GM12892 (cell line): ENCODE data around the gene WWOX.
"Not testable (repeated sequence)": the region's sequence is repeated elsewhere in the genome, so short reads cannot be mapped to it uniquely, and the experiment has no call there.

Source experiments
- DNase-seq: peaks from one replicate; pipeline ENCODE4 v3.0.0; 2011; ENCODE audit not compliant: insufficient read length
- FAIRE-seq: peaks from 2 replicates; lab custom pipeline; 2011; peaks lifted over from hg19 to GRCh38; lab: Jason Lieb, UNC
- POLR2A ChIP-seq: IDR thresholded peaks from 2 replicates; pipeline ENCODE4 v1.6.1; 2011; ENCODE audit warnings: low read depth, low read length, control low read depth
- POLR2AphosphoS5 ChIP-seq: IDR thresholded peaks from 2 replicates; pipeline ENCODE4 v1.6.1; 2011; ENCODE audit warnings: low read depth, low read length, control low read depth
- TAF1 ChIP-seq: IDR thresholded peaks from 2 replicates; pipeline ENCODE4 v1.6.1; 2011; ENCODE audit warnings: low read depth, mild to moderate bottlenecking, control low read depth, low read length, borderline replicate concordance

Gene WWOX

DNA sequence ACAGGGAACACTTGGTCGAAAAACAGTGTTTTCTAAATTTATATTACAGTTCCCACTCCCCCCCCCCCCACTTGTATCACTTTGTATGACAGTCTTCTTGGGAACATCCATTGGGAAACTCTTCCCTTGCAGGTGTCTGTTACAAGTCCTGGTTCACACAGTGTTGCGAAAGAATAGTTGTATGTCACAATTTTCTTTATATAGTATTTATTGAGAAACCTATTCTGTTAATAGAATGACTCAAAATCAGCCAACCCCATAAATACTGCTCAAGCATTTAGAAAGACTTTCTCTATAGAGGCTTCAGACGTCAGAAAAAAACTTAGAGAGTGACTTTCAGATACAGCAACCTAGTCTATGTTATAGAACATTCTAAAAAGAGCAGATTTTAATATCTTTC lies 414.4 kb downstream of the WWOX start:
- no peak for DNase-seq
- TF ChIP-seq TAF1 = no peak
- no peak for TF ChIP-seq POLR2AphosphoS5
- no peak for TF ChIP-seq POLR2A
- no peak for FAIRE-seq

DNA sequence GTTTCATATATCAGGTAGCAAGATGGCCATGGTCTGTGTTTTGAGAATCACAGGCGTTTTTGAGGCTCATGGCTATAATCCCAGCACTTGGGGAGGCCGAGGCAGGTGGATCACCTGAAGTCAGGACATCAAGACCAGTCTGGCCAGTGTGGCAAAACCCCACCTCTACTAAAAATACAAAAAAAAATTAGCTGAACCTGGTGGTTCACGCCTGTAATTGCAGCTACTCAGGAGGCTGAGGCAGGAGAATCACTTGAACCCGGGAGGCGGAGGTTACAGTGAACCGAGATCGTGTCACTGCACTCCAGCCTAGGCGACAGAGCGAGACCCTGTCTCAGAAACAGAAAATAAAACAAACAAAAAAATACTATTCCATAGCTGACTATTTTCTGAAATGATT lies 415.4 kb downstream of the WWOX start:
- not testable (repeated sequence) for DNase-seq, FAIRE-seq

GRCh38 chr16:78515421-78515820 lies 416.0 kb downstream of the WWOX start:
- DNase-seq (no peak), FAIRE-seq (no peak)
- TF ChIP-seq POLR2AphosphoS5 (no peak), TAF1 (no peak), POLR2A (no peak)

- FAIRE-seq = no peak
These were observed 416.7 kb downstream of the WWOX start for GRCh38 chr16:78516006-78516736.

DNA sequence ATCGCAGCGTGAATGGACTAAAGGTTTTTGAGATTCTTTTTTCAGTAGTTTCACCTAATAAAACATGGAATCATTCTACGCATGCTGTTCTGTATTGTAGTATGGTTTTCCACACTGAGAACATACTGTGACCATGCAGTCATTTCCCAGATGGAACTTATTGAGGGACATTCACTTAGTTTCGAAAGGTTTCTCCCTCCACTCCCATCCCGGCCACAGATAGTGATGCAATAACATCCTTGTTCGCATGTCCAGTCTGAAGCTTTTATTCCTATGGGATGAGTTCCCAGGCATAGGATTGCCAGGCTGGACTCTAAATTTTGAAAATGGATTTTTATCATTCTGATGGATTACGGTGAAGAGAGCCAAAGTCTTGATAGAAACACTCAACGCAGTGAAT lies 420.4 kb downstream of the WWOX start:
- no peak for DNase-seq
- no peak for TF ChIP-seq POLR2A
- TF ChIP-seq TAF1 = no peak
- no peak for TF ChIP-seq POLR2AphosphoS5
- no peak for FAIRE-seq

More at GRCh38 chr16:78516006-78516736, 416.7 kb downstream of the WWOX start:
- DNase-seq = no peak
- TF ChIP-seq POLR2A = no peak

GRCh38 chr16:78520470-78520869 lies 421.0 kb downstream of the WWOX start:
- DNase-seq (no peak), FAIRE-seq (no peak)
- TF ChIP-seq POLR2AphosphoS5 = no peak
- no peak for TF ChIP-seq POLR2A
- TF ChIP-seq TAF1 = no peak

- DNase-seq (no peak), FAIRE-seq (no peak)
- TF ChIP-seq TAF1 = no peak
- no peak for TF ChIP-seq POLR2AphosphoS5
- no peak for TF ChIP-seq POLR2A
These were observed 422.9 kb downstream of the WWOX start for GRCh38 chr16:78522327-78522726.

DNA sequence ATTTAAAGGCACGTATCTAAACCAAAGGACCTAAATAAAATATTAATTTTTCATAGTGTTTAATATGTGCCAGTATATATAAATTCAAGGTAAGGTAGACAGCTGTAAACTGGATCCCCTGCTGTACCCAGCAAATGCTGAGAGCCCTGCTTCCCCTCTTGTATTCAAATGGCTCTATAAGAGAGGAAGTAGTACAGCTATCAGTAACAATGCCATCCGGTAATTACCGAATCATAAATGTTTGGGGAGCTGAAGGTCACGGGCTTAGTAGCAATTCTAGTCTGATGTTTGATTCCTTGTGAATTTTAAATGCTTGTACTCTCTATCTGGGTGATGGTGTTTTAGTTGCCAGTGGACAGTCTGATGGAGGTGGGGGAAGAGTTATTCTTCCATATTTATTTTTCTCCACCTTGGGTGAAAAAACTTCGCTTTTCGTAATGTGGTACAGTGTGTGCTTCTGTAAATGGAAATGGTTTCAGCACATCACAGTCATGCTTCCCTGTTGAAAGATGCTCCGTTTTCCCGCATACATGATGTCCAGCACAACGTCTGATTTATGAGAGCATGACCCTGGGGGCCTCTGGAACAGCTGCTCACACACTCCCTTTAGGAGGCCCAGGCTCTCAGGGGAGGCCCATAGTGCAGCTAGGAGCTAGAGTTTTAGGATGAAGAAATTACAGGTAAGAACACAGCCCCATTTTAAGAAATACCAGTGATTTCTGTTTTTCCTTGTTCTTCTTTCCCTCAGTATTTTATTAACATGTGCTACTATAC lies 423.9 kb downstream of the WWOX start:
- FAIRE-seq (no peak), DNase-seq (no peak)
- no peak for TF ChIP-seq TAF1
- TF ChIP-seq POLR2AphosphoS5 = no peak
- no peak for TF ChIP-seq POLR2A

- TF ChIP-seq POLR2AphosphoS5 = no peak
- TF ChIP-seq TAF1 = no peak
- no peak for TF ChIP-seq POLR2A
- no peak for DNase-seq
- FAIRE-seq = no peak
These were observed 424.7 kb downstream of the WWOX start for GRCh38 chr16:78524066-78524595.

DNA sequence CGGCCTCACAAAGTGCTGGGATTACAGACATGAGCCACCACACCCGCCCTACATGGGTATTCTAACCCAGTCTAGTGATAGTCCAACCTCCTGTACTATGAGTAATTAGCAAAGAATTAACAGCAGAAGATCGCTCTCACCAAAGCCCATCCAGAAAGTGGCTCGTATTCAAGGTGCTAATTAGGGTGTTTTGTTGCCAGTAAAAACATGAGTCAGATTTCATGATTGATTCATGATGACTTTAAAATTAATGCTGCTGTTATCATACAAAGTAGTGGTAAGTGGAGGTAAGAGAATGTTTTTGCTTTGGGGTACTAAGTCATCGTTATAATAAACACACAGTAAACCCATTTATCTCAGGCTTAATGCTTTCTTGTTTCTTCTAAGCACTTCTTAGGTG lies 428.8 kb downstream of the WWOX start:
- no peak for DNase-seq
- FAIRE-seq = no peak
- TF ChIP-seq POLR2AphosphoS5 = no peak
- no peak for TF ChIP-seq POLR2A
- TF ChIP-seq TAF1 = no peak

DNA sequence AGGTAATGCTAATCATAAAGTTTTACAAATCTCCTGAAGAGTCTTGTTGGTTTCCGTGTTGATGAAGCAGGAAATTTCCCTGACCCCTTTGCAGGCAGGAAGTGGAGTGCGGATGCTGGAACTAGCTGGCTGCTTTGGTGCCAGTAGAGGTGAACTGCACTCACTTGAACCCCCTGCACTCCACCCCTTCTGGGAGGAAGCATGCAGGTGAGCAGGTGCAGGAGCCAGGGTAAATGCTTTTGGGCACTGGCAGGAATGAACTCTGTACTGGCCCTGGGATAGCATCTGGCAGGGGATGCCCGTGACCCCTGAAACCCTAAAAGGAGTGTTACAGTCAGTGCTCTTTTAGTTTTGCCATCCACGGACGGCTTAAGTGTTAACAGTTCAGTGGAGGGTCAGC lies 430.4 kb downstream of the WWOX start:
- TF ChIP-seq POLR2A (no peak), TAF1 (no peak), POLR2AphosphoS5 (no peak)
- FAIRE-seq (no peak), DNase-seq (no peak)

GRCh38 chr16:78530283-78530682 lies 430.8 kb downstream of the WWOX start:
- FAIRE-seq (no peak), DNase-seq (no peak)
- TF ChIP-seq TAF1 = no peak
- no peak for TF ChIP-seq POLR2A
- TF ChIP-seq POLR2AphosphoS5 = no peak
